ENCODE data around the gene NOL4L. TPM values are rescaled to one million over a fixed set of nuclear protein-coding genes. Genes with fewer than 3 reads are reported as not detected.

Gene NOL4L
- total and polyA plus RNA-seq, 2 experiments from 2014 or later = 38.8 to 39.2 TPM

GRCh38 chr20:32602273-32602672, 17.1 kb upstream of the NOL4L start (continued):
- TF ChIP-seq ZNF462 (CRISPR knock-in tag; IDR thresholded peaks at IDR 0.05) (no peak), EZH2 (IDR thresholded peaks at IDR 0.05; ENCODE audit: low read depth, unreplicated experiment) (no peak), CTCF (conservative IDR thresholded peaks at IDR 0.05; ENCODE audit: low read depth in 2 of 2) (no peak), ETS1 (IDR thresholded peaks at IDR 0.05) (no peak), POLR2AphosphoS5 (IDR thresholded peaks at IDR 0.05; ENCODE audit: low read depth) (no peak)

- no peaks in the 10 kb centered on the region for H3K36me3 Mint-ChIP-seq (ENCODE audit: low read depth)
- H3K4me1 Mint-ChIP-seq = peaks cover 5% of the 10 kb centered on the region
- ATAC-seq = no peak
- no peaks in the 10 kb centered on the region for H3K36me3 ChIP-seq (ENCODE audit: insufficient read depth)
- no peak overlapping the region for H2AFZ ChIP-seq
- no peaks in the 10 kb centered on the region for H4K20me1 ChIP-seq (replicated peaks; ENCODE audit: insufficient read depth)
- DNase-seq (ENCODE audit: low spot score) = no peak
- no peak overlapping the region for H3K27ac ChIP-seq (ENCODE audit: low read depth)
- no peak overlapping the region for H3K4me3 Mint-ChIP-seq
- H3K79me2 ChIP-seq (replicated peaks; ENCODE audit: insufficient read depth) = no peaks in the 10 kb centered on the region
- peaks cover 9% of the 10 kb centered on the region; the same call in 1 of the 2 replicates for H3F3A ChIP-seq (replicated peaks; ENCODE audit: low read depth)
- no peak overlapping the region for H3K4me3 ChIP-seq
- H3K4me1 ChIP-seq (ENCODE audit: insufficient read depth) = peaks cover 8% of the 10 kb centered on the region
- no peak overlapping the region for H3K27ac Mint-ChIP-seq
- no peaks in the 10 kb centered on the region for H3K27me3 ChIP-seq (ENCODE audit: insufficient read depth)
- no peaks in the 10 kb centered on the region for H3K9me2 ChIP-seq (ENCODE audit: insufficient read depth)
- no peak overlapping the region for H3K4me2 ChIP-seq
- H3K9me3 Mint-ChIP-seq = no peaks in the 10 kb centered on the region; the same call in 2 of the 3 replicates
- H3K27me3 Mint-ChIP-seq (ENCODE audit: insufficient read depth, low read depth, poor library complexity) = peaks cover 3% of the 10 kb centered on the region
- TF ChIP-seq CREB1 (CRISPR knock-in tag; IDR thresholded peaks at IDR 0.05; ENCODE audit: low read depth) (no peak), CTCF (conservative IDR thresholded peaks at IDR 0.05; ENCODE audit: low read depth in 2 of 2) (no peak), ZNF331 (CRISPR knock-in tag; IDR thresholded peaks at IDR 0.05; ENCODE audit: low read depth) (no peak), ETS1 (IDR thresholded peaks at IDR 0.05) (no peak), JUNB (IDR thresholded peaks at IDR 0.05; ENCODE audit: unreplicated experiment) (no peak), EZH2 (IDR thresholded peaks at IDR 0.05; ENCODE audit: low read depth, unreplicated experiment) (no peak), NANOG (IDR thresholded peaks at IDR 0.05; ENCODE audit: borderline replicate concordance) (no peak), EZH2phosphoT487 (IDR thresholded peaks at IDR 0.05; ENCODE audit: unreplicated experiment) (no peak)
These were observed 15.6 kb upstream of the NOL4L start for GRCh38 chr20:32600681-32601237.

Measured in GM23338 (cell line).